ENCODE measurements around the gene RPS28.
"Not testable (repeated sequence)": the region's sequence is repeated elsewhere in the genome, so short reads cannot be mapped to it uniquely, and the experiment has no call there.

The RPS28 gene

GRCh38 chr19:8310342-8311055 lies 10.8 kb upstream of the RPS28 start:
- Histone ChIP-seq H3K4me3 (replicated peaks; ENCODE audit: insufficient read depth, low read length) (no peak overlapping the region), H3K27me3 (ENCODE audit: insufficient read depth, poor library complexity, severe bottlenecking) (no peaks in the 10 kb centered on the region), H3K27ac (replicated peaks) (no peak overlapping the region)
- no peak for TF ChIP-seq POLR2AphosphoS5 (IDR thresholded peaks at IDR 0.05; ENCODE audit: low read depth)
- no peak for TF ChIP-seq SPI1 (IDR thresholded peaks at IDR 0.05; ENCODE audit: borderline replicate concordance, low read depth)
- TF ChIP-seq, protein P1, sequence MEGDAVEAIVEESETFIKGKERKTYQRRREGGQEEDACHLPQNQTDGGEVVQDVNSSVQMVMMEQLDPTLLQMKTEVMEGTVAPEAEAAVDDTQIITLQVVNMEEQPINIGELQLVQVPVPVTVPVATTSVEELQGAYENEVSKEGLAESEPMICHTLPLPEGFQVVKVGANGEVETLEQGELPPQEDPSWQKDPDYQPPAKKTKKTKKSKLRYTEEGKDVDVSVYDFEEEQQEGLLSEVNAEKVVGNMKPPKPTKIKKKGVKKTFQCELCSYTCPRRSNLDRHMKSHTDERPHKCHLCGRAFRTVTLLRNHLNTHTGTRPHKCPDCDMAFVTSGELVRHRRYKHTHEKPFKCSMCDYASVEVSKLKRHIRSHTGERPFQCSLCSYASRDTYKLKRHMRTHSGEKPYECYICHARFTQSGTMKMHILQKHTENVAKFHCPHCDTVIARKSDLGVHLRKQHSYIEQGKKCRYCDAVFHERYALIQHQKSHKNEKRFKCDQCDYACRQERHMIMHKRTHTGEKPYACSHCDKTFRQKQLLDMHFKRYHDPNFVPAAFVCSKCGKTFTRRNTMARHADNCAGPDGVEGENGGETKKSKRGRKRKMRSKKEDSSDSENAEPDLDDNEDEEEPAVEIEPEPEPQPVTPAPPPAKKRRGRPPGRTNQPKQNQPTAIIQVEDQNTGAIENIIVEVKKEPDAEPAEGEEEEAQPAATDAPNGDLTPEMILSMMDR (IDR thresholded peaks at IDR 0.05; ENCODE audit: insufficient read depth, low read length): no peak
- TF ChIP-seq, protein P2, sequence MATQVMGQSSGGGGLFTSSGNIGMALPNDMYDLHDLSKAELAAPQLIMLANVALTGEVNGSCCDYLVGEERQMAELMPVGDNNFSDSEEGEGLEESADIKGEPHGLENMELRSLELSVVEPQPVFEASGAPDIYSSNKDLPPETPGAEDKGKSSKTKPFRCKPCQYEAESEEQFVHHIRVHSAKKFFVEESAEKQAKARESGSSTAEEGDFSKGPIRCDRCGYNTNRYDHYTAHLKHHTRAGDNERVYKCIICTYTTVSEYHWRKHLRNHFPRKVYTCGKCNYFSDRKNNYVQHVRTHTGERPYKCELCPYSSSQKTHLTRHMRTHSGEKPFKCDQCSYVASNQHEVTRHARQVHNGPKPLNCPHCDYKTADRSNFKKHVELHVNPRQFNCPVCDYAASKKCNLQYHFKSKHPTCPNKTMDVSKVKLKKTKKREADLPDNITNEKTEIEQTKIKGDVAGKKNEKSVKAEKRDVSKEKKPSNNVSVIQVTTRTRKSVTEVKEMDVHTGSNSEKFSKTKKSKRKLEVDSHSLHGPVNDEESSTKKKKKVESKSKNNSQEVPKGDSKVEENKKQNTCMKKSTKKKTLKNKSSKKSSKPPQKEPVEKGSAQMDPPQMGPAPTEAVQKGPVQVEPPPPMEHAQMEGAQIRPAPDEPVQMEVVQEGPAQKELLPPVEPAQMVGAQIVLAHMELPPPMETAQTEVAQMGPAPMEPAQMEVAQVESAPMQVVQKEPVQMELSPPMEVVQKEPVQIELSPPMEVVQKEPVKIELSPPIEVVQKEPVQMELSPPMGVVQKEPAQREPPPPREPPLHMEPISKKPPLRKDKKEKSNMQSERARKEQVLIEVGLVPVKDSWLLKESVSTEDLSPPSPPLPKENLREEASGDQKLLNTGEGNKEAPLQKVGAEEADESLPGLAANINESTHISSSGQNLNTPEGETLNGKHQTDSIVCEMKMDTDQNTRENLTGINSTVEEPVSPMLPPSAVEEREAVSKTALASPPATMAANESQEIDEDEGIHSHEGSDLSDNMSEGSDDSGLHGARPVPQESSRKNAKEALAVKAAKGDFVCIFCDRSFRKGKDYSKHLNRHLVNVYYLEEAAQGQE (IDR thresholded peaks at IDR 0.05; ENCODE audit: insufficient replicate concordance, low read depth): no peak
- TF ChIP-seq GABPA (IDR thresholded peaks at IDR 0.05; ENCODE audit: low read depth): no peak
- DNase-seq (ENCODE audit: low read depth in 1 of 2, low spot score in 1 of 2): no peak

DNA sequence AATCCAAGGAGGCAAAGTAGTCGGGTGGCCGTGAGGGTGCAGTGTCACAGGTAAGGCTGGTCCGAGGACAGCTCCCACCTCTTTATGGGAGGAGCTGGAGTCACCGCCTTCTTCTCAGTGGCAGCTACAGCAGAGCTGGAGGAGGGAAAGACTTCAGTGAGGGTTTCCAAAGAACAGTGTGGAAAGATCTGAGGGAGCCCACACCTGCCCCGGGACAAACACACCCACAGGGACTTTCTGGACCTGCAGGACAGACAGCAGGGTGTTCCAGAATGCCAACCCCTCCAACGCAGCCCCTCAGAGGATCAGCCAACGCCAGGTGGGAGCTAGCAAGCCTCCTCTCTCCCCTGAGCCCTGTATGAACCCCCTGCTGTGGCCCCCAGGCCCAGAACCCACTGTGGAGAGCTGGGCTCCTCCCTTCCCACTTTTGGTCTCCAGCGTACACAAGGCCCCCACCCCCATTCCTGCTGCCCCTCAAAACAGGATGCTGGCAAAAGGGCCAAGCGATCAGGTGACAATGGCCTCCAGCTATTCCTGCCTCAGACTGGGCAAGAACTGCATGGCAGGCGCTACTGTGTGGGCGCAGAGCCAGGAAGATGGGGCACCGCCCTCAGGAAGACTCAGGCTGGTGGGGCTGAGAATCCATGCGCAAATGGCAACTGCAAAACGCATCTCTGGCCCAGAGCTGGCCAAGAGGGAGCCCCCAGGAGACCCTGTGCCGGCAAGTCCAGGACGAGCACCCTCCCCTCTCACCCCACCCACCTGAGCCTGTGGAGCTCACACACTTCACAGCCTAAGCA lies 9.6 kb upstream of the RPS28 start:
- Histone ChIP-seq H3K4me3 (replicated peaks; ENCODE audit: insufficient read depth, low read length) (no peak overlapping the region), H3K27ac (replicated peaks) (no peak overlapping the region), H3K27me3 (ENCODE audit: insufficient read depth, poor library complexity, severe bottlenecking) (no peaks in the 10 kb centered on the region)
- no peak for DNase-seq (ENCODE audit: low read depth in 1 of 2, low spot score in 1 of 2)
- no peak for TF ChIP-seq GABPA (IDR thresholded peaks at IDR 0.05; ENCODE audit: low read depth)
- no peak for TF ChIP-seq SPI1 (IDR thresholded peaks at IDR 0.05; ENCODE audit: borderline replicate concordance, low read depth)
- TF ChIP-seq, protein P2 (IDR thresholded peaks at IDR 0.05; ENCODE audit: insufficient replicate concordance, low read depth): no peak
- TF ChIP-seq POLR2AphosphoS5 (IDR thresholded peaks at IDR 0.05; ENCODE audit: low read depth): no peak

DNA sequence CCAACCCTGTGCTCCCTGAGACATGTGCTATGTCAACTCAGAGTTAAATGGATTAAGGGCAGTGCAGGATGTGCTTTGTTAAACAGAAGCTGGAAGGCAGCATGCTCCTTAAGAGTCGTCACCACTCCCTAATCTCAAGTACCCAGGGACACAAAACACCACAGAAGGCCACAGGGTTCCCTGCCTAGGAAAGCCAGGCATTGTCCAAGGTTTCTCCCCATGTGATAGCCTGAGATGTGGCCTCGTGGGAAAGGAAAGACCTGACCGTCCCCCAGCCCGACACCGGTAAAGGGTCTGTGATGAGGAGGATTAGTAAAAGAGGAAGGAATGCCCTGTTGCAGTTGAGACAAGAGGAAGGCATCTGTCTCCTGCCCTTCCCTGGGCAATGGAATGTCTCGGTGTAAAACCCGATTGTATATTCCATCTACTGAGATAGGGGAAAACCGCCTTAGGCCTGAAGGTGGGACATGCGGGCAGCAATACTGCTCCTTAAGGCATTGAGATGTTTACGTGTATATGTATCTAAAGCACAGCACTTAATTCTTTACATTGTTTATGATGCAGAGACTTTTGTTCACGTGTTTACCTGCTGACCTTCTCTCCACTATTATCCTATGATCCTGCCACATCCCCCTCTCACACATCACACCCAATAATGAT lies 6.2 kb upstream of the RPS28 start:
- not testable (repeated sequence) for H3K27me3 ChIP-seq (ENCODE audit: insufficient read depth, poor library complexity, severe bottlenecking); H3K27ac ChIP-seq (replicated peaks); DNase-seq (ENCODE audit: low read depth in 1 of 2, low spot score in 1 of 2)

GRCh38 chr19:8316351-8317125 lies 4.8 kb upstream of the RPS28 start:
- no peak for DNase-seq (ENCODE audit: low read depth in 1 of 2, low spot score in 1 of 2)
- H3K4me3 ChIP-seq (replicated peaks; ENCODE audit: insufficient read depth, low read length): no peak overlapping the region
- TF ChIP-seq POLR2AphosphoS5 (IDR thresholded peaks at IDR 0.05; ENCODE audit: low read depth) (no peak), SPI1 (IDR thresholded peaks at IDR 0.05; ENCODE audit: borderline replicate concordance, low read depth) (no peak), GABPA (IDR thresholded peaks at IDR 0.05; ENCODE audit: low read depth) (no peak)
- TF ChIP-seq, protein P1 (IDR thresholded peaks at IDR 0.05; ENCODE audit: insufficient read depth, low read length): no peak
- TF ChIP-seq, protein P2 (IDR thresholded peaks at IDR 0.05; ENCODE audit: insufficient replicate concordance, low read depth): no peak
- H3K27me3 ChIP-seq (ENCODE audit: insufficient read depth, poor library complexity, severe bottlenecking): no peaks in the 10 kb centered on the region
- no peak overlapping the region for H3K27ac ChIP-seq (replicated peaks)

More for the DNA sequence above, 6.2 kb upstream of the RPS28 start:
- not testable (repeated sequence) for H3K4me3 ChIP-seq (replicated peaks; ENCODE audit: insufficient read depth, low read length)

DNA sequence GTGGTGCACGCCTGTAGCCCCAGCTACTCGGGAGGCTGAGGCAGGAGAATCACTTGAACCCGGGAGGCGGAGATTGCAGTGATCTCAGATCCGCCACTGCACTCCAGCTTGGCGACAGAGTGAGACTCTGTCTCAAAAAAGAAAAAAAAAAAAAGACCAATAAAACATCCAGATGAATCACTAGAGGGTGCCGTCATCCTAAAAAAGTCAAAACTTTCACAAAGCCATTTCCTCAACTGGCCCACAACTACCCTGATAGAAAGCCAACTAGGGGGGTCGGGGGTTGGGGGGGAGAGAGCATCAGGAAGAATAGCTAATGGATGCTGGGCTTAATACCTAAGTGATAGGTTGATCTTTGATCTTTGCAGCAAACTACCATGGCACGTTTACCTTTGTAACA lies 2.5 kb upstream of the RPS28 start:
- not testable (repeated sequence) for H3K27ac ChIP-seq (replicated peaks); DNase-seq (ENCODE audit: low read depth in 1 of 2, low spot score in 1 of 2); H3K4me3 ChIP-seq (replicated peaks; ENCODE audit: insufficient read depth, low read length); H3K27me3 ChIP-seq (ENCODE audit: insufficient read depth, poor library complexity, severe bottlenecking)
